GM21529 (cell line): Measurements from ENCODE around the gene DOP1B.
"Not testable (repeated sequence)": the region's sequence is repeated elsewhere in the genome, so short reads cannot be mapped to it uniquely, and the experiment has no call there.

Experiments used
- ATAC-seq: cut with Tn5 transposase; IDR thresholded peaks from one replicate; pipeline ENCODE4 v1.9.1; 2021; ENCODE audit not compliant: unreplicated experiment

The DOP1B gene

DNA sequence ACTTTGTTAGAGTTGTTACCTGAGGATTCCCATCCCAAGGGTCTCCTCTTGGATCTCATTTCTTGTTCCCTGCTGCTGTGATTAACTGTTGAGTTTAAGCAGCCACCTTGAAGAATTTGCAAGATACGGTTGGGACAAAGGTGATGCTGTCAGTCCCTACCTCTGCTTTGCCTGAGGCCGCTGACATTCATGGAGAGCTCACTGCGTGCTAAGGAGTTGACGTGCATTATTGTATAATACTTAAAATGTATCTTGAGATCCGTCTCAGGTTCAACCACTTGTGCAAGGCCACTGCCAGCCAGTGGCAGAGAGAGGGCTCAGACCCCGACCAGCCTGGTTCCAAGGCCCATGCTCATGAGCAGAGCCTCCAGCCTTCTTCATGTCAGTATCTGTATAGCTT is 14.2 kb downstream of the DOP1B start:
- no peak for ATAC-seq

DNA sequence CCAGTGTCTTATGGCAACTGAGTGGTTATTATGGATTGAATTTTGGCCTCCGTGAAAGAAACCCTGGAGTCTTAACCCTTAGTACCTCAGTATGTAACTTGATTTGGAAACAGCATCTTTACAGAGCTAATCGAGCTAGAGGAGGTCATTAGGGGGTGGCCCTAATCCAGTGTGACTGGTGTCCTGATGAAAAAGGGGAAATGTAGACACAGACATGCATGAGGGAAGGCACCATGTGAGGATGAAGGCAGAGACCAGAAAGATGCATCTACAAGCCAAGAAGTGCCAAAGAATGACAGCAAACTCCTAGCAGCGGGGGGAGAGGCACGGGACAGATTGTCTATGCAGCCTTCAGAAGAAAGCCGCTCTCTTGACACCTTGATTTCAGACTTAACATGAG is 14.7 kb downstream of the DOP1B start:
- ATAC-seq = no peak

DNA sequence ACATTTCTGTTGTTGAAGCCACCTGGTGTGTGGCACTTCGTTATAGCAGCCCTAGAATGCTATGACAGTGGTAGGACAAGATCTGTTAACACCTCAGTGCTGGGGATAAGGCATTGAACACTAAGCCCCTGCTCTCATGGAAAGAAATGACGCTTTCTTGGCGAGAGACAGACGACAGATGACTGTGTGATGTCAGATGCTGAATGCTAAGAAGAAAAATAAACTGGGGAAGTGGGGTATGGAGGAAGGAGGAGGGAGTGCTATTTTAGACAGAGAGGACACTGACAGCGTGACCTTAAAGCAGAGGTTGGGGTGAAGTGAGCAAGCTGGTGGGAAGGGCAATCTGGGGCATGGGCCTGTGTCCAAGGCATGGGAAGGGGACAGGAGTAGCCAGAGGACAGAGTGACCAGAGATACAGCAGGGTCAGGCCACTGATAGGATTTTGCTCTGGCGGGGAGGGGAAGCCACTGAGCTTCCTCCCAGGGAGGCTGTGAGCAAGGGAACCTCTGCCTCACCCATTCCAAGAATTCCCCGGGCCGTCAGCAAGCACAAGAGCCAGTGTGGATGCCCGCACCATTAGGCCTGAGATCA is 15.2 kb downstream of the DOP1B start:
- no peak for ATAC-seq

GRCh38 chr21:36174780-36175179 is 18.2 kb downstream of the DOP1B start:
- no peak for ATAC-seq

DNA sequence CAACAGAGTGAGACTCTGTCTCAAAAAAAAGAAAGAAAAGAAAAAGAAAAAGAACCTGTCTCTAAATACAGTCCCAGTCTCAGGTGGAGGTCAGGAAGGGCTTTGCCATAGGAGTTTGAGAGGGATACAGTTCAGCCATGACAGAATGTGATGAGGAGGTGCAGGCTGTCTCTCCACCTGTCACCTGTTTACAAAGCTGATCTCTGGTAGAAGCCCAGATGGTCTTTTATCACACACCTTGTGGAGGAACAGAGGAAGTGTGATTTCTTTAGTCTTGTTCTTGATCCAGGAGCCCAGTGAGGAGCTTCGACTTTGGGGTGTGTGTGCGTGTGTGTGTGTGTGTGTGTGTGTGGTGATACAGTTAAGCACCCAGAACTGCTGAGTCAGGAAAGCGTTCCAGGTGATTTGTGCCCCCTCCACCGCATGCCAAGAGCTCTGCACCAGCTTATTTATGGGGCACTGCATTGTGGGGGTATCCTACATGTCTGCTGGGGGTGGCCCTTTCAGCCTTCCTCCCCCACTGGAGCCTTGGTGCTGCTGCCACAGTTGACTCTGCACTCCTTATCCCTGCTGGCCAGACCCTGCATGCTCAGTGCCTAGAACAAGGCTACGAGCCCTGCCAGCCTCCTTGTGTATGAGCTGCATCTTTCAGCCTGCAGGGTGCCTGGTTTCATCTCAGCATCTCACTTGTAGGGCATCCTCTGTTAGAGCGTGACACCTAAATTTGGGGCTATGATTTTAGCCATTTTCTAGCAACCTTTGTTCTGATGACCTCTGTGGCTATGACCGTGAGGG is 19.3 kb downstream of the DOP1B start:
- ATAC-seq = no peak

GRCh38 chr21:36178349-36178748 is 21.7 kb downstream of the DOP1B start:
- ATAC-seq = no peak

DNA sequence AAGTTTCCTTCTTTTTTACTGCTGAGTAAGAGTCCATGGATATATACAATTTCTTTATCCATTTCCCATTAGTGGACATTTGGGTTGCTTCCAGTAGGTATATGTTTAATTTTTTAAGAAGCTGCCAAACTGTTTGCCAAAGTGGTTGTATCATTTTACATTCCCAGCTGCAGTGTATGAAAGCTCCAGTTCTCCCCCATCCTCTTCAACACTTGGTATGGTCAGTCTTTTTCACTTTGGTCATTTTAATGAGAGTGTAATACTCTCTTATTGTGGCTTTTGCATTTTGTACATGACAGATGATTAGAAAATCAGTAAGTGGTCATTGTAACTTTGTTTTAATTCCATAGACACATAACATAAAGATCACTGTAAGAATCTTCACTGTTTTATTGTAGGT is 22.5 kb downstream of the DOP1B start:
- no peak for ATAC-seq

DNA sequence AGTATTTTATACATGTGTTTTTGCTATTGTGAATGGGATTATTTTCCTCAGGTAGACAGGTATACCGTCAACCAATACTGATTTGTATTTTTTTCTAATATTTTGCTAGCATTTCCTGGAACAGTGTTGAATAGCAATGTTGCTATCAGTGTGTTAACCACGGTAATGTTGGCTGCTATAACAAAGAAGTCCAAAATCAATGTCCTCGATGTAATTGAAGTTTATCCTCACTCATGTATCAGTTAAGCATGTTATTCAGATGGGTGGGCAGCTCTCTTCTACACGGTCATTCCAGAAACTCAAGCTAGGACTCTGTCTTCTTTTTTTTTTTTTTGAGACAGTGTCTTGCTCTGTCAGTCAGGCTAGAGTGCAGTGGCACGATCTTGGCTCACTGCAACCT is 24.3 kb downstream of the DOP1B start:
- no peak for ATAC-seq

DNA sequence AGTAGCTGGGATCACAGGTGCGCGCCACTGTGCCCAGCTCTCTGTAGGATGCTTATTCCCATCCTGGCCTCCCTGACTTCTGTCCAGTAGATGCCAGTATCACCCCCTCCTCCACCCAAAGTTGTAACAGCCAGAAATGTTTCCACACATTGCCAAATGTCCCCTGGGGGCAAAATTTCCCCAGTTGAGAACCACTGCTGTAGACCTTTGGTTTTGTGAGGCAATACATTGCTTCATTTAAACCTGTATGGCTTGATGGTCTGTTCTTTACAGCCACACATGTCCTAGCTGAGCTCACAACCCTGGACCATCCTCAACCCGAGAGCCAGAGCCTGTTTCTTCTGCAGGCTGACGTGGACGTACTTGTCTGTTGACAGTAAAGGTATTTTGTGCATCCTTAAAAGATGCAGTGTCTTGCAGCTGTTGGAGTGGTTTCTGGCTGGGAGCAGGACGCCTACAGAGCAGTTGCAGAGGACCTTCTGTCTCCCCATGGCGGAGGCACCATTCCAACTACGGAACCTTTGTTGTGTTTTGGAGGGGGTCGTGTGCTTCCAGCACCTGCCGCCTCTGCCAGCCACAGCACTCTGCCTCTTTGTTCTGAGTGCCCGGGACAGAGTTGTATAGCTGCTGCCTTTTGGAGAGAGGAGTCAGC is 26.6 kb downstream of the DOP1B start:
- ATAC-seq = no peak

DNA sequence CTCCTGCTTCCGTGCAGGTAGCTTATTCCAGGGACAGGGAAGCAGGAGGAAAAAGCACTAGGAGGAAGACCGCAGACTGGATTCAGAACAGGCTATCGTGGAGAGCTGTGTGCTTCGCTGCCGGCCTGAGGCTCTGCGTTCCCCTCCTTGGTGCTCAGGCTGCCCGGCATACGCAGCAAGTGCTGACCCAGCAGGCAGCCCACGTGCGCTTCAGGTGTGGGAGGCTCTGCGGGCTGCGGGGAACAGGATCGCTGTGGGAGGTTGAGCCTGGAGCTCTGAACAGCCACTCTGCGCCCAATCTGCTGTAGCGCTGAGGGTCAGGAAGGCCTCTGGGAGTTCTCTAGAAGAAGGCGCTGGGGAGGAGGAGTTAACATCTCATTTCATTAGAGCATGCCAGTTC is 27.9 kb downstream of the DOP1B start:
- ATAC-seq = no peak

DNA sequence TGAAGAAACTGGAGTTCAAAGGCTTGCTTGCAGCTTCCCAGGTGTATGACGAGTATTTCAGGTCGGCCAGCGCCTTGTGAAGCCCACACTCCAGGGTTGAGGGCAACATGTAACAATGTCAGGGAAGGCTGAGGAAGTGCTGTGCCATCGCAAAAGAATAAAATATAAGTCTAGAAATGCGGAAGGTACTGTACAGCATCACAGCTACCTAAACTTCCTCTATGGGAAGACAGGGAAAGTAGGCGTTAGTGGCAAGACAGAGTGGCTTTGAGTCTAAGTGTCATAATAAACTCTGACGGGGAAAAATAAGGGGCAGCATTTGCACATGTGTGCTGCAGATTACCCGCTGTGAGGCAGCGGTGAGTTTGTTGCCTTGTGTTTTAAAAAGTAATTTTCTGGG is 28.9 kb downstream of the DOP1B start:
- no peak for ATAC-seq

- no peak for ATAC-seq
These were observed 29.5 kb downstream of the DOP1B start for GRCh38 chr21:36186081-36186480.

DNA sequence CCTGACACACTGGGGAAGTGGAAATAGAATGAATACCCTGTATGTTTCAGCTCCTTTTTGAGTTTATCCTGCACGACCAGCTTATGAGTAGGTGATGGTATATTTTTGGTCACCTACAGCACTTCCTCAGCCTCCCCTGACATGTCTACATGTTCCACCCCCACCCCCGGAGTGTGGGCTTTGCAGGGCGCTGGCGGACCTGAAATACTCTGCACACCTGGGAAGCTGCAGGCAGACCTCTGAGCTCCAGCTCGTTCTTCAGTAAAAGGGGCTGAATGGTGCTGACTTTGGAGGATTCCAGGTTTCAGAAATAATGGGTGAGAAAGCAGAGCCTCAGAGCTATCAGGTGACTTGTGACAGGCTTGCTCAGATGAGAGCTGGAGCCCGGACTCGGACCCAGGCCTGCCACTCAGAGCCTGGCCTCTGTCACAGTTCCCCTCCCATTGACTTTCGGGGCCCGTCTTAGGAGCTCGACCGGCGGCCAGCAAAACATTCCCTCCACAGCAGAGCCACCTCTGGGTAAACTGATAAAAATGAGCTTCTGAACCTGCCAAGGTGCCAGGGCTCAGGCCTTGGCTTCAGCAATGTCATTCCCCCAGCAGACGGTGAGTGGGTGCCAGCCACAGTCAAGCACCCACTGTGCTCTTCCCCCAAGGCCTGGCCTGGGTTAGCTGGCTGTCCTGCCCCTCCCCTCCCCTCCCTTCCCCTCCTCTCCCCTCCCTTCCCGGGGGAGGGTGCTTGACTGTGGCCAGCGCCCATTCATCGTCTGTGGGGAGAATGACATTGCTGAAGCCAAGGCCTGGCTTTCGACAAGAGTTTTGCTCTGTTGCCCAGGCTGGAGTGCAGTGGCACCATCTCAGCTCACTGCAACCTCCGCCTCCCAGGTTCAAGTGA is 30.1 kb downstream of the DOP1B start:
- ATAC-seq = no peak

- no peak for ATAC-seq
These were observed 31.6 kb downstream of the DOP1B start for GRCh38 chr21:36188081-36188681.

DNA sequence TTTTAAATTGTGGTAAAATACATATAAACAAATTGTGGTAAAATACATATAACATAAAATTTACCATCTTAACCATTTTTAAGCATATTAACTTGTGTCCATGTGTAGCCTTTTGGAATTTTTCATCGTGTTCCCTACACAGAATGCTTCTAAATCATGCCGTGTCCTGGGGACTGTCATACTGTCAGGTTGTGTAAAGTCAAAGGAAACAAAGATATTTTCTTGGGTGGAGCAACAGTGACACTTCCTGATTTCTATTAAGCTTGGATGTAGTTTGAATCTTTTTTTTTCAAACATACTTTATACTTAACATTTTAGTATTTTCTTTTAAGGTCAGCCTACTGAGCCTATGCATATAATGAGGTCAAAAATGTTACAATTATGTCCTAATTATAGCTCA is 32.3 kb downstream of the DOP1B start:
- no peak for ATAC-seq

GRCh38 chr21:36190736-36191135 is 34.1 kb downstream of the DOP1B start:
- no peak for ATAC-seq

DNA sequence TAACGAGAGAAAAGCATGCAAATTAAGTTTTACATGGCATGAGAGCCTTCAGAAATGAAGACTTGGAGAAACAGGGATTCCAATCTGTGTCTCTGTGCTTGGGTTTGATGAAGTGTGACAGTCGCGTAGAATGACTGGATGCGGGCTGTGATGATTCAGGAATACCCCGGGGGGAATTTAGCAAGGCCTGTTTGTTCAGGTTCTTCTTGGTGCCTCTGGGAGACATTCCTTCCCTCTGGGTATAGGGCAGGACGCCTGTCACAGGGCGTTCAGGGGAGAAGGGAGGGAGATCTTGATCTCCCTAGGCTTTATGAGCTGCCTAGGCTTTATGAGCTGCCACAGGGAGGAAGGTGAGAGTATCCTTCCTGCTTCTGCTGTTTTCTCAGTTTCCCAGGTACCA is 36.6 kb downstream of the DOP1B start:
- ATAC-seq = no peak

GRCh38 chr21:36194024-36194423 is 37.4 kb downstream of the DOP1B start:
- ATAC-seq = no peak

DNA sequence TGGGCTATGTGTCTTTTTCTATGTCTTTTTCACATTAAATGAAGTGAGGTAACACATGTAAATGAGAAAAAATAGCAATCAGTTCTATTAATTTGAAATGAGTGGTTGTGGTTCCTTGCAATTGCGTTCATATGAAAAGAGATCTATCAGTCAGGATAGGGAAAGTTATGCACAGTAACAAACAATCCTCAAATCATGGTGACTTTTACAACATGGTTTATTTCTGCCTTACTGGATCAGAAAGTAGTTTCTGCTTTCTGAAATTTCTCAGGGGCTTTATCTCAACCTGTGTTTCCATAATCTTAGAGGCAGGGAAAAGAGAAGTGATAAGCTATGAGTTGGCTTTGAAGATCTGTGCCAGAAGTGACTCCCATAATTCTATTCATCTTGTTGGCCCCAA is 39.0 kb downstream of the DOP1B start:
- no peak for ATAC-seq

GRCh38 chr21:36199021-36199420 is 42.4 kb downstream of the DOP1B start:
- ATAC-seq = no peak

DNA sequence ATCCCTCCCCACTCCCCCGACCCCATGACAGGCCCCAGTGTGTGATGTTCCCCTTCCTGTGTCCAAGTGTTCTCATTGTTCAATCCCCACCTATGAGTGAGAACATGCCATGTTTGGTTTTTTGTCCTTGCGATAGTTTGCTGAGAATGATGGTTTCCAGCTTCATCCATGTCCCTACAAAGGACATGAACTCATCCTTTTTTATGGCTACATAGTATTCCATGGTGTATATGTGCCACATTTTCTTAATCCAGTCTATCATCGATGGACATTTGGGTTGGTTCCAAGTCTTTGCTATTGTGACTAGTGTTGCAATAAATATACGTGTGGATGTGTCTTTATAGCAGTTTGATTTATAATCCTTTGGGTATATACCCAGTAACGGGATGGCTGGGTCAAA is 43.0 kb downstream of the DOP1B start:
- not testable (repeated sequence) for ATAC-seq
